HUES48 (cell line): Measurements from ENCODE around the gene SPIRE2.
A peak's percentile ranks its signal among the peaks of the same experiment; 100 is the strongest.
"Not testable (repeated sequence)": the region's sequence is repeated elsewhere in the genome, so short reads cannot be mapped to it uniquely, and the experiment has no call there.

Experiments
- H3K27ac ChIP-seq: one replicate; pipeline ENCODE4 v1.7.0; 2013; ENCODE audit warnings: low read depth, low read length, inconsistent platforms
- H3K27me3 ChIP-seq: 2 replicates; pipeline ENCODE4 v1.6.1; 2013; ENCODE audit warnings: mild to moderate bottlenecking, low read length; ENCODE audit not compliant: control insufficient read depth, insufficient read depth
- H3K36me3 ChIP-seq: 2 replicates; pipeline ENCODE4 v1.6.1; 2013; ENCODE audit warnings: low read length; ENCODE audit not compliant: control insufficient read depth, insufficient read depth
- H3K4me1 ChIP-seq: 2 replicates; pipeline ENCODE4 v1.6.1; 2013; ENCODE audit warnings: mild to moderate bottlenecking, low read length; ENCODE audit not compliant: control insufficient read depth, insufficient read depth
- H3K4me3 ChIP-seq: 2 replicates; pipeline ENCODE4 v1.5.1; 2013; ENCODE audit warnings: mild to moderate bottlenecking, low read depth, low read length
- H3K9ac ChIP-seq: 2 replicates; pipeline ENCODE4 v1.6.1; 2013; ENCODE audit warnings: mild to moderate bottlenecking, low read depth, low read length, moderate library complexity
- H3K9me3 ChIP-seq: 2 replicates; pipeline ENCODE4 v1.6.1; 2013; ENCODE audit warnings: low read length; ENCODE audit not compliant: control insufficient read depth, insufficient read depth

SPIRE2 gene

GRCh38 chr16:89828199-89828869 lies at the start of gene SPIRE2:
TSS of gene SPIRE2 (plus strand) at chr16:89828475. CDS start at chr16:89828551, 76 bp downstream.
- peak within 1 kb of the TSS; percentile 51 for H3K27ac ChIP-seq
- peak within 1 kb of the TSS; percentile 56 for H3K9ac ChIP-seq
- H3K9me3 ChIP-seq: no peaks in the 10 kb centered on the region
- no peaks in the 10 kb centered on the region for H3K36me3 ChIP-seq
- H3K4me3 ChIP-seq: peak within 1 kb of the TSS; percentile 76
- peaks cover 4% of the 10 kb centered on the region; the same call in 1 of the 2 replicates for H3K4me1 ChIP-seq
- H3K27me3 ChIP-seq: no peaks in the 10 kb centered on the region

DNA sequence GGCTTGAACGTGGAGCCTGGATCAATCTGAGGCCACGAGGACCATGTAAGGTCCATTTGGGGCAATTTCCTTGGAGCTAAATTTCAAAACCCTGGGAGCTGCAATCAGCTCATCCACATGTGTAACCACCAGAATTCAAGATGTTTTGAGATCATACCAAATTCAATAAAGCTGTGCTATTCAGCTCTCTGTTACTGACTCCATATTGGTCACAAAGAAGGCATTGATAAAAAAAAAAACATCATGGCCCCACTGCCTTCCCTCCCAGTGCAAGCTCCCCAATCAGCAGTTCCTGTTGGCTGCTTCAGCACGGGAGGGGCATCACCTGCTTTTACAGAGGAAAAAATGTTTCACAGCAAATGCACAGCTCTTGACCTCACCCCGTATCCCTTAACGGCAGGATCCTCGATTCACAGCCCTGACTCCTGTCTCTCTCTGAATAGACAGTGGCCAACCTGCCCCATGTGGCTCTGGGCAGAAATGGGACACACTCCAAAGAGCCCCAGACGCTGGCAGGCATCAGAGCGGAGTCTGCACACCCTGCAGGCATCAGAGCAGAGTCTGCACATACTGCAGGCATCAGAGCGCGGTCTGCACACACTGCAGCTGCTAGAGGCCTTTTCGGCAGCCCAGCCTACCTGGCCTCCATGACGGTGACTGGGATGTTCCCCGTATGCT lies 48.9 kb upstream of the SPIRE2 start:
- Histone ChIP-seq H3K9me3 (no peaks in the 10 kb centered on the region), H3K4me3 (no peak overlapping the region), H3K27ac (peak overlapping the region; percentile 71), H3K36me3 (peaks cover 80% of the 10 kb centered on the region), H3K4me1 (no peaks in the 10 kb centered on the region), H3K9ac (no peak overlapping the region), H3K27me3 (no peaks in the 10 kb centered on the region)

DNA sequence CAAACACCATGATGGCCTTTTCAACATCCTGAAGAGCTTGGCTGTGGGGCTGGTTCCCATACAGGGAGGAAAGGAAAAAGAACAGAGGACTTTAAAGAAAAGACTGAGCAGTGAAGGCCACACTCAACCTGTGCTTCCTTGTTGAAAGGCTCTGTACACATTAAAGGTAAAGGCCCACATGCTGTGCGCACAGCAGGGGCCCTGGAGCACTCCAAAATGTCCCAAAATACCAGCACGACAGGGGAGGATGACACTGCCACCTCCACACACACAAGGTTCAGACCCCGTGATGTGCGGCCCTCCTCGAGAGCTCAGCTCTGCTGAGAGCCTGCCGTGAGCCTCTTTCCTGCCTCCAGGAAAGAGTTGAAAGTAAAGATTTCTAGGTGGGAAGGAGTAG lies 48.4 kb upstream of the SPIRE2 start:
- no peak overlapping the region for H3K9ac ChIP-seq

DNA sequence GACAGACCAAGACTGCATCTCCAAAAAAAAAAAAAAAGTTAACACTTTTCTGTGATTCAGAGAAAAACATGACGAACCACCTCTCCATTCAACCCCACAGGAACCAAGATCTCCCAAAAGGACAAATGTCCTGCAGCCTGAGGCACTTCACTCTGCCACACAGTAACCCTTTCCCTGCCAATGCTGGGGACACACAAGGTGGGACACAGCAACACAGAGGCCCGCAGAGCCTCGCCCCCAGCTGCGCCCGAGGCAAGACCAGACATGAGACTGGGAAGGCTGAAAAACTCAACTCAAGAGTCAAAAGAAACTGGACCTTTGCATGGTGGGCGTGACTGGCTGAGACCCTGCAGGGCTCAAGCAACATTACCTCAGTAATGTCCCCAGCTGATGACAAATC lies 45.8 kb upstream of the SPIRE2 start:
- Histone ChIP-seq H3K27ac (no peak overlapping the region), H3K36me3 (peaks cover 88% of the 10 kb centered on the region)

More for the DNA sequence above, 48.4 kb upstream of the SPIRE2 start:
- no peaks in the 10 kb centered on the region for H3K4me1 ChIP-seq
- H3K27me3 ChIP-seq: no peaks in the 10 kb centered on the region
- H3K36me3 ChIP-seq: peaks cover 82% of the 10 kb centered on the region
- H3K9me3 ChIP-seq: no peaks in the 10 kb centered on the region
- H3K27ac ChIP-seq: peak overlapping the region; percentile 71
- H3K4me3 ChIP-seq: no peak overlapping the region

DNA sequence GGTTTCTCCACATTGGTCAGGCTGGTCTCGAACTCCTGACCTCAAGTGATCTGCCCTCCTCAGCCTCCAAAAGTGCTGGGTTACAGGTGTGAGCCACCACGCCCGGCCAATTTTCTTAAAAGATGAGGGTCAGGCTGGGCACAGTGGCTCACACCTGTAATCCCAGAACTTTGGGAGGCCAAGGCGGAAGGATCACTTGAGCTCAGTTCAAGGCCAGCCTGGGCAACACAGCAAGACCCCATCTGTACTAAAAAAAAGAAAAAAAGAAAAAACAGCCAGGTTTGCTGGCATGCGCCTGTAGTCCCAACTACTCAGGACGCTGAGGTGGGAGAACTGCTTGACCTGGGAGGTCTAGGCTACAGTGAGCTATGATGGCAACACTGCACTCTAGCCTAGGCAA lies 44.3 kb upstream of the SPIRE2 start:
- H3K9me3 ChIP-seq, H3K4me3 ChIP-seq, H3K4me1 ChIP-seq, H3K27ac ChIP-seq, H3K9ac ChIP-seq, H3K27me3 ChIP-seq: not testable (repeated sequence)
- H3K36me3 ChIP-seq: peaks cover 90% of the 10 kb centered on the region

More for the DNA sequence above, 45.8 kb upstream of the SPIRE2 start:
- Histone ChIP-seq H3K4me3 (no peak overlapping the region), H3K9me3 (no peaks in the 10 kb centered on the region), H3K27me3 (no peaks in the 10 kb centered on the region), H3K9ac (no peak overlapping the region), H3K4me1 (no peaks in the 10 kb centered on the region)

- Histone ChIP-seq H3K9ac (no peak overlapping the region), H3K27ac (no peak overlapping the region), H3K4me3 (no peak overlapping the region), H3K36me3 (peaks cover 90% of the 10 kb centered on the region), H3K9me3 (no peaks in the 10 kb centered on the region), H3K4me1 (no peaks in the 10 kb centered on the region), H3K27me3 (no peaks in the 10 kb centered on the region)
Measured at GRCh38 chr16:89784406-89784805, 43.9 kb upstream of the SPIRE2 start.

- H3K36me3 ChIP-seq: peaks cover 88% of the 10 kb centered on the region
- no peaks in the 10 kb centered on the region for H3K9me3 ChIP-seq
- H3K27ac ChIP-seq: no peak overlapping the region
Measured at GRCh38 chr16:89785523-89786155, 42.6 kb upstream of the SPIRE2 start.

GRCh38 chr16:89786474-89787364 lies 41.6 kb upstream of the SPIRE2 start:
- Histone ChIP-seq H3K9me3 (no peaks in the 10 kb centered on the region), H3K27me3 (no peaks in the 10 kb centered on the region), H3K27ac (no peak overlapping the region), H3K4me3 (no peak overlapping the region), H3K9ac (no peak overlapping the region), H3K4me1 (no peaks in the 10 kb centered on the region), H3K36me3 (peaks cover 95% of the 10 kb centered on the region)

More at GRCh38 chr16:89785523-89786155, 42.6 kb upstream of the SPIRE2 start:
- H3K4me1 ChIP-seq: no peaks in the 10 kb centered on the region
- no peak overlapping the region for H3K4me3 ChIP-seq
- no peak overlapping the region for H3K9ac ChIP-seq
- no peaks in the 10 kb centered on the region for H3K27me3 ChIP-seq

- no peak overlapping the region for H3K9ac ChIP-seq
- no peaks in the 10 kb centered on the region for H3K27me3 ChIP-seq
- no peak overlapping the region for H3K4me3 ChIP-seq
- no peak overlapping the region for H3K27ac ChIP-seq
- H3K4me1 ChIP-seq: no peaks in the 10 kb centered on the region
- no peaks in the 10 kb centered on the region for H3K9me3 ChIP-seq
- H3K36me3 ChIP-seq: peaks cover 97% of the 10 kb centered on the region
Measured at GRCh38 chr16:89787365-89787805, 40.9 kb upstream of the SPIRE2 start.

DNA sequence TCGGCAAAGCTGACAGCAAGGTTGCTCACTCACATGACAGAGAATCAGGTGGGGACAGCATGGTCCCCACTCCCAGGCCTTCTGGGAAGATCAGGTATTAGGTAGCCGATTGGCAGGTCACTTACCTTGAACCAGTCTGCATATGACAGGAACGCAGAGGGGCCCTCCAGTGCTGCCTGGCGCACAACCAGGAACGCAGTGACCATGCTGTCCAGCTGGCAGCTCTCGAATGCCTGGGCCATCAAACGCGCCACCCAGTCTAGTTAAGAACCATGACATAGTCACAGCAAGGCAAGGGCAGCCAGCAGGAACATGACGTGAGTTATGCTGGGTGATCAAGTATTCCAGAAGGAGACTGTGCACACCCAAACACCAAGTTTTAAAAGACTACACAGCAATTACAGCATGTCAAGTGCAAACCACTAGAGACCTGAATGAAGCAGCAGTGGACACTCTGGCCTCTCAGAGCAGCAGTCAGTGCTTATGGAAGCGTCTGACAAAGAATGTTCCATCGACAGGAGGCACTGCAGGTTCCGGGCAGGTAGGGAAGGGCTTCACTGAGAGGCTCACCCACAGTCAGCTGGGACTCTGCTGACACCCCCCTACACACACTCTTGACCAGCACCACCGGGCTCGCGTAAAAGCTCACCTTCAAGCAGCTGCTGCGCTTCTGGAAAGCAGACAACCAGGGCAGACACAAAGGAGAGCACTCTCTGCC lies 36.8 kb upstream of the SPIRE2 start:
- H3K27ac ChIP-seq: no peak overlapping the region
- peaks cover 89% of the 10 kb centered on the region for H3K36me3 ChIP-seq
- no peak overlapping the region for H3K4me3 ChIP-seq
- no peaks in the 10 kb centered on the region for H3K9me3 ChIP-seq
- H3K4me1 ChIP-seq: no peaks in the 10 kb centered on the region
- H3K9ac ChIP-seq: no peak overlapping the region
- H3K27me3 ChIP-seq: no peaks in the 10 kb centered on the region
